SU-DHL-6 (cell line): ENCODE measurements around the gene MSX1.

Source experiments
- CTCF ChIP-seq: fragments of 200-600 bp; sonication (generic); IDR thresholded peaks from one replicate; pipeline ENCODE4 v1.5.1; 2017; ENCODE audit warnings: antibody characterized with exemption, mild to moderate bottlenecking, low read length, moderate library complexity; ENCODE audit not compliant: insufficient read depth, poor library complexity, severe bottlenecking
- EZH2phosphoT487 ChIP-seq: fragments of 200-600 bp; sonication (generic), shearing (Covaris generic); conservative IDR thresholded peaks from 2 replicates; pipeline ENCODE4 v1.6.1; 2018; ENCODE audit warnings: mild to moderate bottlenecking, antibody characterized with exemption, low read length, moderate library complexity, mixed read lengths

GRCh38 chr4:4818415-4819212, 40.9 kb upstream of the MSX1 start:
- TF ChIP-seq CTCF (no peak), EZH2phosphoT487 (no peak)
